B cell (primary cell): ENCODE data around the gene SPATA21. TPM values are rescaled to one million over a fixed set of nuclear protein-coding genes. Genes with fewer than 3 reads are reported as not detected.

Experiments
- ATAC-seq: fragments of 200-7000 bp; cut with Tn5 transposase; one replicate; pipeline ENCODE4 v1.10.0; 2021; ENCODE audit warnings: low read depth, mild to moderate bottlenecking, moderate number of reproducible peaks, moderate library complexity
- CTCF ChIA-PET: fragments of 350-600 bp; sonication (Branson Sonifier 250); formaldehyde crosslinking; loops from one replicate; lab custom pipeline; 2021; ENCODE audit warnings: antibody characterized with exemption, inconsistent platforms; lab: Charles Lee
- POLR2A ChIA-PET: fragments of 350-600 bp; sonication (Branson Sonifier 250); formaldehyde crosslinking; loops from one replicate; lab custom pipeline; 2021; ENCODE audit warnings: antibody characterized with exemption; lab: Charles Lee
- DNase-seq: peaks from one replicate; pipeline ENCODE4 v3.0.0; 2013
- H2AFZ ChIP-seq: 2 replicates; pipeline ENCODE4 v1.6.1; 2012; ENCODE audit warnings: mild to moderate bottlenecking, low read depth, low read length; ENCODE audit not compliant: insufficient read depth, poor library complexity, severe bottlenecking
- H3K27ac ChIP-seq, 2 donors: 1 replicate in 1 of 2; 2 replicates in 1 of 2; pipeline ENCODE4 v1.5.1; 2012 to 2013; ENCODE audit warnings: low read length in 2 of 2, mild to moderate bottlenecking in 2 of 2, moderate library complexity in 1 of 2
- H3K27me3 ChIP-seq, 4 experiments: fragments of 200-600 bp in 1 of 4; sonication (generic) in 1 of 4; replicated peaks in 1 of 4; 1 replicate in 2 of 4; 2 replicates in 2 of 4; pipeline versions ENCODE4 v1.6.1 to v1.7.0; 2013 to 2016; ENCODE audit warnings: low read length in 3 of 4, mild to moderate bottlenecking in 2 of 4, mixed read lengths in 1 of 4, moderate library complexity in 1 of 4; ENCODE audit not compliant: insufficient read depth in 4 of 4, control insufficient read depth in 3 of 4; ENCODE audit errors: control extremely low read depth in 1 of 4
- H3K36me3 ChIP-seq, 2 experiments: replicated peaks in 1 of 2; 1 replicate in 1 of 2; 2 replicates in 1 of 2; pipeline versions ENCODE4 v1.6.1 to v1.7.1; 2013; ENCODE audit warnings: low read length in 1 of 2; ENCODE audit not compliant: insufficient read depth in 2 of 2, control insufficient read depth in 1 of 2; ENCODE audit errors: control extremely low read depth in 1 of 2, extremely low read depth in 1 of 2
- H3K4me1 ChIP-seq, 2 donors: fragments of 200-600 bp in 1 of 2; sonication (generic) in 1 of 2; 1 replicate in 1 of 2; 2 replicates in 1 of 2; pipeline versions ENCODE4 v1.5.1 to v1.6.1; 2013 to 2017; ENCODE audit warnings: low read length in 2 of 2; ENCODE audit not compliant: control insufficient read depth in 2 of 2, insufficient read depth in 2 of 2
- H3K4me2 ChIP-seq: replicated peaks from 2 replicates; pipeline ENCODE3; 2012; ENCODE audit warnings: mild to moderate bottlenecking, low read depth, low read length; ENCODE audit not compliant: poor library complexity, severe bottlenecking
- H3K4me3 ChIP-seq, 5 experiments: fragments of 200-600 bp in 1 of 5; sonication (generic) in 1 of 5; 1 replicate in 3 of 5; 2 replicates in 2 of 5; pipeline versions ENCODE4 v1.5.1 to v1.7.0; 2011 to 2016; ENCODE audit warnings: low read length in 4 of 5, mild to moderate bottlenecking in 4 of 5, low read depth in 2 of 5, control low read depth in 1 of 5, moderate library complexity in 1 of 5; ENCODE audit not compliant: insufficient read depth in 1 of 5; ENCODE audit errors: control extremely low read depth in 1 of 5, extremely low read depth in 1 of 5
- H3K79me2 ChIP-seq: fragments of 200-600 bp; sonication (generic); one replicate; pipeline ENCODE4 v1.6.0; 2016; ENCODE audit warnings: low read length; ENCODE audit not compliant: control insufficient read depth, insufficient read depth
- H3K9ac ChIP-seq: fragments of 200-600 bp; sonication (generic); 2 replicates; pipeline ENCODE4 v1.6.1; 2017; ENCODE audit warnings: mild to moderate bottlenecking, low read length, moderate library complexity
- H3K9me3 ChIP-seq, 3 donors: one replicate each; pipeline versions ENCODE4 v1.6.1 to v1.7.1; 2013; ENCODE audit warnings: low read length in 2 of 3; ENCODE audit not compliant: control insufficient read depth in 2 of 3, insufficient read depth in 1 of 3; ENCODE audit errors: control extremely low read depth in 1 of 3
- H4K20me1 ChIP-seq: 2 replicates; pipeline ENCODE4 v1.6.0; 2012; ENCODE audit warnings: mild to moderate bottlenecking, low read length; ENCODE audit not compliant: insufficient read depth, control insufficient read depth, poor library complexity, severe bottlenecking
- H3K27ac Mint-ChIP-seq: one replicate; pipeline ENCODE4 v1.8.0; 2021; ENCODE audit warnings: mixed read lengths
- H3K27me3 Mint-ChIP-seq: one replicate; pipeline ENCODE4 v1.8.0; 2021; ENCODE audit warnings: mixed read lengths
- H3K4me1 Mint-ChIP-seq: one replicate; pipeline ENCODE4 v1.8.0; 2021; ENCODE audit warnings: mixed read lengths
- H3K4me3 Mint-ChIP-seq: one replicate; pipeline ENCODE4 v1.8.0; 2021; ENCODE audit warnings: mixed read lengths
- H3K9me3 Mint-ChIP-seq: one replicate; pipeline ENCODE4 v1.8.0; 2022; ENCODE audit warnings: mixed read lengths; ENCODE audit not compliant: insufficient read depth
- CTCF ChIP-seq: fragments of 200-600 bp; IDR thresholded peaks from one replicate; pipeline ENCODE4 v1.8.0; 2022; ENCODE audit warnings: antibody characterized with exemption, mild to moderate bottlenecking
- EZH2 ChIP-seq: IDR thresholded peaks from 2 replicates; pipeline ENCODE4 v1.6.1; 2012; ENCODE audit warnings: borderline replicate concordance, low read depth, mild to moderate bottlenecking, moderate library complexity, low read length; ENCODE audit not compliant: insufficient read depth, poor library complexity, severe bottlenecking
- WGBS: methylation state at CpG from one replicate; pipeline ENCODE4 v1.1.5; 2013; ENCODE audit warnings: missing lambda C conversion rate; ENCODE audit not compliant: insufficient coverage; 5-methylcytosine and 5-hydroxymethylcytosine counted together
- intact Hi-C: fragments of 100-400 bp; cut with micrococcal nuclease; formaldehyde crosslinking; loops from one replicate; pipeline ENCODE4 v1.10.0; 2022
- polyA plus RNA-seq: library from polyadenylated mRNA; depleted of rRNA; stranded (reverse); fragments of >200 nt; gene quantifications from 2 replicates; pipeline ENCODE4 v1.2.3, GENCODE V29; 2012
- total RNA-seq, 2 donors: library from RNA; stranded (reverse); fragments of 120-200 nt in 1 of 2; gene quantifications; 1 replicate in 1 of 2; 2 replicates in 1 of 2; pipeline versions ENCODE4 v1.2.3 to v1.2.4, GENCODE V29; 2013 to 2022

Gene SPATA21
- total and polyA plus RNA-seq, 2 donors (not counting 1 experiment from before 2014, with no cell fraction given), result 0.01 TPM; not detected in 1

- Histone ChIP-seq H3K4me1 (peaks cover 15 to 23% of the 10 kb centered on the region in 2 donors), H3K27me3 (no peaks in the 10 kb centered on the region), H3K9ac (no peak overlapping the region), H3K79me2 (peaks cover 54% of the 10 kb centered on the region), H3K4me3 (no peak overlapping the region), H3K36me3 (peaks cover 2 to 68% of the 10 kb centered on the region in 2 experiments), H2AFZ (no peak overlapping the region), H4K20me1 (peaks cover 81% of the 10 kb centered on the region), H3K27ac (no peak overlapping the region), H3K9me3 (no peaks in the 10 kb centered on the region), H3K4me2 (no peak overlapping the region)
- ATAC-seq, result no peak
- H3K27me3 Mint-ChIP-seq, result no peaks in the 10 kb centered on the region
- no peak for TF ChIP-seq CTCF
- TF ChIP-seq EZH2, result no peak
- H3K4me3 Mint-ChIP-seq, result no peak overlapping the region
- CTCF ChIA-PET, result no interaction called here
- POLR2A ChIA-PET, result interaction anchor here (0.6 kb wide), 1 partner anchor 12 kb away, joined by 3 read pairs; no protein-coding TSS in a partner anchor
- DNase-seq, result no peak
- H3K27ac Mint-ChIP-seq, result no peak overlapping the region
- intact Hi-C loops, result no loop called here
- no peaks in the 10 kb centered on the region for H3K9me3 Mint-ChIP-seq
- H3K4me1 Mint-ChIP-seq, result peaks cover 36% of the 10 kb centered on the region
- 90% methylated on average over 6 of the region's 10 CpGs for WGBS
Observed at GRCh38 chr1:16393570-16394521, 43.4 kb downstream of the SPATA21 start.
